SK-N-MC (cell line): ENCODE data around the gene DDI1.
A peak's percentile ranks its signal among the peaks of the same experiment; 100 is the strongest.

ENCODE experiments used
- DNase-seq: peaks from one replicate; pipeline ENCODE4 v3.0.0-alpha.2; 2011; ENCODE audit warnings: low read depth, low spot score
- H3K27ac ChIP-seq: fragments of 200-600 bp; sonication (generic); 2 replicates; pipeline ENCODE4 v1.5.1; 2016; ENCODE audit warnings: mixed run types
- H3K36me3 ChIP-seq: fragments of 200-600 bp; sonication (generic); 2 replicates; pipeline ENCODE4 v1.6.1; 2017; ENCODE audit warnings: antibody characterized with exemption, low read length, mixed read lengths; ENCODE audit not compliant: insufficient read depth
- H3K4me3 ChIP-seq: fragments of 200-600 bp; sonication (generic); 2 replicates; pipeline ENCODE4 v1.5.1; 2016
- H3K9ac ChIP-seq: fragments of 200-600 bp; sonication (generic); 2 replicates; pipeline ENCODE4 v1.8.0; 2017; ENCODE audit warnings: mixed run types, mixed read lengths; ENCODE audit not compliant: insufficient read length
- H3K9me3 ChIP-seq: fragments of 200-600 bp; sonication (generic); 2 replicates; pipeline ENCODE4 v1.6.1; 2017; ENCODE audit warnings: low read depth, mild to moderate bottlenecking, antibody characterized with exemption, low read length, moderate library complexity, mixed read lengths
- EZH2 ChIP-seq: fragments of 200-600 bp; sonication (generic); IDR thresholded peaks from one replicate; pipeline ENCODE4 v1.6.1; 2017; ENCODE audit warnings: antibody characterized with exemption
- FOXP2 ChIP-seq: optimal IDR thresholded peaks from 2 replicates; pipeline ENCODE3; 2011; ENCODE audit warnings: mild to moderate bottlenecking, moderate library complexity; ENCODE audit not compliant: insufficient read depth; ENCODE audit errors: extremely low read length, control extremely low read depth
- POLR2AphosphoS5 ChIP-seq: IDR thresholded peaks from 2 replicates; pipeline ENCODE4 v1.6.1; 2012; ENCODE audit warnings: mild to moderate bottlenecking, low read depth, low read length, borderline replicate concordance

Gene DDI1

GRCh38 chr11:104060004-104060794 is 23.8 kb downstream of the DDI1 start:
- Histone ChIP-seq H3K27ac (no peak overlapping the region), H3K9me3 (no peaks in the 10 kb centered on the region), H3K36me3 (no peaks in the 10 kb centered on the region), H3K9ac (no peak overlapping the region), H3K4me3 (no peak overlapping the region)
- no peak for DNase-seq
- TF ChIP-seq POLR2AphosphoS5 (no peak), EZH2 (no peak), FOXP2 (no peak)

- Histone ChIP-seq H3K36me3 (no peaks in the 10 kb centered on the region), H3K4me3 (no peak overlapping the region), H3K9ac (no peak overlapping the region), H3K9me3 (no peaks in the 10 kb centered on the region), H3K27ac (no peak overlapping the region)
- no peak for TF ChIP-seq EZH2
- no peak for DNase-seq
These were observed 24.4 kb downstream of the DDI1 start for GRCh38 chr11:104060820-104061219.

- H3K4me3 ChIP-seq, result no peak overlapping the region
- H3K9me3 ChIP-seq, result no peaks in the 10 kb centered on the region
- no peaks in the 10 kb centered on the region for H3K36me3 ChIP-seq
- DNase-seq, result no peak
- 0 out of 2 replicates have a peak overlapping the region, but pooled peaks have one; percentile 20 for H3K27ac ChIP-seq
- no peak overlapping the region for H3K9ac ChIP-seq
- TF ChIP-seq FOXP2 (no peak), POLR2AphosphoS5 (no peak), EZH2 (no peak)
These were observed 25.5 kb downstream of the DDI1 start for GRCh38 chr11:104061853-104062521.

GRCh38 chr11:104064034-104064630 is 27.7 kb downstream of the DDI1 start:
- Histone ChIP-seq H3K36me3 (no peaks in the 10 kb centered on the region), H3K27ac (no peak overlapping the region), H3K4me3 (no peak overlapping the region), H3K9ac (no peak overlapping the region), H3K9me3 (no peaks in the 10 kb centered on the region)
- no peak for TF ChIP-seq FOXP2
- TF ChIP-seq EZH2, result no peak
- no peak for TF ChIP-seq POLR2AphosphoS5
- no peak for DNase-seq

DNA sequence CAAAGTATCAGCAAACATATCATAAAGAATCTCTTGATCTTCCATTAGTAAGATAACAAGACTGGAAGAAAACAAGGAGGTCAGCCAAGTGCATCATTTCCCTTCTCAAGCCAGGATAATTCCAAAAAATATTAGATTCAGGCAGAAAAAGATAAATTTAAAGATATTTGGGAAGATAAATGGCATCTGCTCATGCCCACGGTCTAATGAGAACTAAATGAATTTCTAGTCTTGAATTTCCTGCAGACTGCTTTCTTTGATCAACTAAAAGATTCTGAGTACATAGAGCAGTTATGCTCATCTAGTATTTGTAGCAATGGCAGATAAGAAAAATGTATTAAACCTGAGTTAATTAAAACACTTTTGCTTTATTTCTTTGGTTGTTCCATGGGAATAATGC is 31.1 kb downstream of the DDI1 start:
- no peak for TF ChIP-seq POLR2AphosphoS5
- TF ChIP-seq FOXP2, result no peak
- TF ChIP-seq EZH2, result no peak
- H3K36me3 ChIP-seq, result no peaks in the 10 kb centered on the region
- H3K9ac ChIP-seq, result no peak overlapping the region
- H3K27ac ChIP-seq, result no peak overlapping the region
- H3K4me3 ChIP-seq, result no peak overlapping the region
- no peak for DNase-seq
- no peaks in the 10 kb centered on the region for H3K9me3 ChIP-seq

DNA sequence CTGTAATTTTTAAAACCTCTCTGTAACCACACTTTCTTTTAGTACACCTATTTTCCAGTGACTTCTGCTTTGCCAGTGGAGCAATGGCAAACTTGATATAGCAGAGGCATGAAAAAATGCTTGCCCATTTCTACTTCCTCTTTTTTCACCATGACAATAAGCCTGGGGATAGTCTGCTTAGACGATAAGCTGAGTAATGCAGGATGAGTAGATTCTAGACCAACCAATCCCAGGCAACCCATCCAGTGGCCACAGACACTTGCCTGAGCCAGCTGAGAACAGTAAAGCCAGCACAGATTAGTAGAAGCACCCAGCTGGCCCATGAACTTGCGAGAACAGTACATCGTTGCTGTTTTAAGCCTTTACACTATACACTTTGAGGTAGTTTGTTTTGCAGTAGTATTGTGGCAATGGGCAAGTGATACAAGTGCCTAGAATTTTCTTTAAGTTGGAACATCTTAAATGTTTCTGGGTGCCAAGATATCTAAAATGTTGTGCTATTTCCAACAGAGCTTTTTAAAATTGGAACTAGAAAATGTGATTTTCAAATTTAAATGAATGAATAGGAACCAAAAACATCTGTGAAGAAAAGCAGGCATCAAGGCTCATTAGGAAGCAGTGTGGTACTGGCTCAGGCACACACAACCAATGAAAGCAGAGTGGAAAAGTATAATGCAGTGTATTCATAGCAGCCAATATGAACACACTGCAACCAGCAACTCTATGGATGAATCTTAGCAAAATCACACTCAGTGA is 37.7 kb downstream of the DDI1 start:
- no peak for DNase-seq

GRCh38 chr11:104075091-104075490 is 38.7 kb downstream of the DDI1 start:
- no peaks in the 10 kb centered on the region for H3K36me3 ChIP-seq
- H3K27ac ChIP-seq, result no peak overlapping the region
- DNase-seq, result no peak
- no peak overlapping the region for H3K9ac ChIP-seq
- H3K9me3 ChIP-seq, result no peaks in the 10 kb centered on the region
- no peak overlapping the region for H3K4me3 ChIP-seq
- no peak for TF ChIP-seq FOXP2
- no peak for TF ChIP-seq EZH2
- TF ChIP-seq POLR2AphosphoS5, result no peak

More for the DNA sequence above, 37.7 kb downstream of the DDI1 start:
- no peak overlapping the region for H3K9ac ChIP-seq
- H3K36me3 ChIP-seq, result no peaks in the 10 kb centered on the region
- no peak overlapping the region for H3K4me3 ChIP-seq
- no peak overlapping the region for H3K27ac ChIP-seq
- H3K9me3 ChIP-seq, result no peaks in the 10 kb centered on the region
- TF ChIP-seq FOXP2 (no peak), EZH2 (no peak), POLR2AphosphoS5 (no peak)

DNA sequence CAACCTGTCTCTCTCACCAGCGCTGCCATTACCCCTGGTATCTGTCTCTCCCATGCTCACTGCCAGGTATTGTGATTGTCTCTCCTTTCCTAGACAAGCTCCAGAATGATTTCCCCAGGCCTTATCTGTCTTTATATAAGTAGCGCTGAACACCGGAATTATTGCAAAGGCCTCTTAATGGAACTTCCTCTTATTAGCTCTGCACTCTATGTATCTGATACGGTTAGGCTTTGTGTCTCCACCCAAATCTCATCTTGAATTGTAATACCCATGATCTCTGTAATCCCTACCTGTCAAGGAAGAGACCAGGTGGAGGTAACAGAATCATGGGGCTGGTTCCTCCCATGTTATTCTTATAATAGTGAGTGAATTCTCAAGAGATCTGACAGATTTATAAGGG is 39.3 kb downstream of the DDI1 start:
- Histone ChIP-seq H3K4me3 (no peak overlapping the region), H3K27ac (no peak overlapping the region), H3K9me3 (no peaks in the 10 kb centered on the region), H3K9ac (no peak overlapping the region), H3K36me3 (no peaks in the 10 kb centered on the region)
- TF ChIP-seq EZH2 (no peak), FOXP2 (no peak), POLR2AphosphoS5 (no peak)
- no peak for DNase-seq
